Measurements from ENCODE around the gene TRIM2.

The TRIM2 gene

GRCh38 chr4:153283260-153283659 is 79.0 kb downstream of the TRIM2 start:
- DNase-seq, result no peak

GRCh38 chr4:153290134-153290533 is 85.9 kb downstream of the TRIM2 start:
- DNase-seq, result no peak

GRCh38 chr4:153291562-153291961 is 87.3 kb downstream of the TRIM2 start:
- DNase-seq, result no peak

GRCh38 chr4:153292897-153293741 is 88.9 kb downstream of the TRIM2 start:
- DNase-seq, result no peak

GRCh38 chr4:153293742-153294057 is 89.5 kb downstream of the TRIM2 start:
- DNase-seq, result no peak

- DNase-seq, result no peak
These were observed 90.4 kb downstream of the TRIM2 start for GRCh38 chr4:153294631-153295030.

- no peak for DNase-seq
These were observed 91.0 kb downstream of the TRIM2 start for GRCh38 chr4:153295131-153295755.

GRCh38 chr4:153296040-153296823 is 92.0 kb downstream of the TRIM2 start:
- DNase-seq, result no peak

GRCh38 chr4:153297116-153297515 is 92.9 kb downstream of the TRIM2 start:
- DNase-seq, result no peak

- no peak for DNase-seq
These were observed 106.5 kb downstream of the TRIM2 start for GRCh38 chr4:153310793-153311192.

GRCh38 chr4:153314915-153315314 is 110.7 kb downstream of the TRIM2 start:
- no peak for DNase-seq

GRCh38 chr4:153318696-153319320 is 114.6 kb downstream of the TRIM2 start:
- DNase-seq, result peak in 1 of 4 experiments; percentile 3

- DNase-seq, result no peak
These were observed 118.5 kb downstream of the TRIM2 start for GRCh38 chr4:153322791-153323190.

- no peak for DNase-seq
These were observed 119.8 kb downstream of the TRIM2 start for GRCh38 chr4:153324046-153324445.

GRCh38 chr4:153325558-153325957 is 121.3 kb downstream of the TRIM2 start:
- DNase-seq, result no peak

GRCh38 chr4:153326513-153326912 is 122.3 kb downstream of the TRIM2 start:
- DNase-seq, result no peak

GRCh38 chr4:153327247-153327646 is 123.0 kb downstream of the TRIM2 start:
- DNase-seq, result no peak

GRCh38 chr4:153332936-153333335 is 128.7 kb downstream of the TRIM2 start:
- no peak for DNase-seq

- no peak for DNase-seq
These were observed 129.6 kb downstream of the TRIM2 start for GRCh38 chr4:153333874-153334273.

- DNase-seq, result no peak
These were observed 131.4 kb downstream of the TRIM2 start for GRCh38 chr4:153335665-153336064.

GRCh38 chr4:153337686-153338085 is 133.4 kb downstream of the TRIM2 start:
- DNase-seq, result no peak

- no peak for DNase-seq
These were observed 137.4 kb downstream of the TRIM2 start for GRCh38 chr4:153341575-153342090.
